Kidney (tissue), 14 donors: ENCODE data around the gene CCNB3. TPM values are rescaled to one million over a fixed set of nuclear protein-coding genes. Genes with fewer than 3 reads are reported as not detected.
"Not testable (repeated sequence)": the region's sequence is repeated elsewhere in the genome, so short reads cannot be mapped to it uniquely, and the experiment has no call there.

Source experiments
- DNase-seq, 5 donors: peaks; one replicate each; pipeline ENCODE4 v3.0.0-alpha.2; 2013 to 2020
- FAIRE-seq: peaks from 2 replicates; lab custom pipeline; 2012; peaks lifted over from hg19 to GRCh38; lab: Jason Lieb, UNC
- H3K27ac ChIP-seq, 2 donors: one replicate each; pipeline ENCODE4 v1.7.0; 2013; ENCODE audit warnings: low read depth in 2 of 2, low read length in 2 of 2, inconsistent platforms in 1 of 2
- H3K27me3 ChIP-seq: one replicate; pipeline ENCODE4 v1.7.1; 2013; ENCODE audit warnings: low read length, inconsistent platforms; ENCODE audit not compliant: control insufficient read depth, insufficient read depth
- H3K36me3 ChIP-seq, 3 donors: one replicate each; pipeline versions ENCODE4 v1.7.0 to v1.7.1; 2013; ENCODE audit warnings: low read length in 3 of 3, control low read depth in 1 of 3, inconsistent platforms in 1 of 3; ENCODE audit not compliant: insufficient read depth in 3 of 3, control insufficient read depth in 2 of 3
- H3K4me1 ChIP-seq, 3 donors: one replicate each; pipeline versions ENCODE4 v1.7.0 to v1.7.1; 2013; ENCODE audit warnings: low read length in 3 of 3, inconsistent platforms in 1 of 3, low read depth in 1 of 3; ENCODE audit not compliant: control insufficient read depth in 2 of 3, insufficient read depth in 2 of 3
- H3K4me3 ChIP-seq, 3 donors: one replicate each; pipeline versions ENCODE4 v1.7.0 to v1.8.1; 2013; ENCODE audit warnings: low read length in 3 of 3, control low read depth in 1 of 3, inconsistent platforms in 1 of 3
- H3K9ac ChIP-seq, 3 donors: one replicate each; pipeline versions ENCODE4 v1.7.0 to v1.7.1; 2013; ENCODE audit warnings: low read length in 3 of 3, control low read depth in 1 of 3, inconsistent platforms in 1 of 3
- H3K9me3 ChIP-seq, 3 donors: one replicate each; pipeline versions ENCODE4 v1.7.0 to v1.7.1; 2013; ENCODE audit warnings: low read length in 3 of 3, control low read depth in 1 of 3, inconsistent platforms in 1 of 3; ENCODE audit not compliant: control insufficient read depth in 2 of 3, insufficient read depth in 1 of 3
- intact Hi-C: fragments of 100-400 bp; cut with DNase I; formaldehyde crosslinking; loops from one replicate; pipeline ENCODE4 v1.11.1; 2022
- polyA plus RNA-seq: library from polyadenylated mRNA; stranded (reverse); fragments of 350-450 nt; fragmentation: Illumina TruSeq; extraction: RNeasy Lipid Tissue Mini Kit (QIAGEN cat#74804); gene quantifications from one replicate; pipeline ENCODE4 v1.2.3, GENCODE V29; 2014; ENCODE audit warnings: low read depth, low replicate concordance; ENCODE audit not compliant: insufficient read depth
- total RNA-seq: library from RNA; stranded (reverse); fragmentation: NEBNext Ultra II Directional; extraction: Animal tissue kit (Norgen Biotek cat#: 25700); gene quantifications from one replicate; pipeline ENCODE4 v1.2.1, GENCODE V29; 2021
- TF ChIP-seq, protein P1 (sequence below): IDR thresholded peaks from 3 replicates; pipeline ENCODE4 v1.5.1; 2012; ENCODE audit warnings: mild to moderate bottlenecking, moderate library complexity, borderline replicate concordance; ENCODE audit not compliant: insufficient read depth; ENCODE audit errors: extremely low read depth
- donor health status: control.
- donor health status: control.
- donor health status: control.
- donor health status: control.
- donor health status: control.
- donor health status: DM: yes; HTN: yes; CAD: no.
- donor health status: Normal renal cell carcinoma (clear cell type).

The CCNB3 gene
- total and polyA plus RNA-seq, 2 donors from 2014 or later, result 0.41 to 1.5 TPM

DNA sequence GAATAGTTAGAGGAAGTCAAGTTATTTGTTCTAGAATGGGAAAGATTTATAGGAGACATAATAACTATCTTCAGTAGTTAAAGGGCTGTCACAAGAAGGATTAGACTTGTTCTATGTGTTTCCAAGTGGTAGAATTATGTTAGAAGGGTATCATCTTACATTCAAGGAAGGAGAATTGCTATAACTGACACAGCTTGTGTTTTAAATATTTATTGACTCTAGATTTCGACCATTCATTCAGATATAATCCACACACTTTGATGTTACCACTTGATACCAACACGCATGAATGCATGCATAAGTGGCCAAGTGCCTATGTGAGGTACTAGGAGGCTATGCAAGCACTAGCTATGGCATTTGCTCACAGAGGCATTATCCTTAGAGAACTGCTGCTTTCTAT is 122.7 kb downstream of the CCNB3 start:
- H3K9me3 ChIP-seq, result no peaks in the 10 kb centered on the region
- intact Hi-C loops, result no loop called here

DNA sequence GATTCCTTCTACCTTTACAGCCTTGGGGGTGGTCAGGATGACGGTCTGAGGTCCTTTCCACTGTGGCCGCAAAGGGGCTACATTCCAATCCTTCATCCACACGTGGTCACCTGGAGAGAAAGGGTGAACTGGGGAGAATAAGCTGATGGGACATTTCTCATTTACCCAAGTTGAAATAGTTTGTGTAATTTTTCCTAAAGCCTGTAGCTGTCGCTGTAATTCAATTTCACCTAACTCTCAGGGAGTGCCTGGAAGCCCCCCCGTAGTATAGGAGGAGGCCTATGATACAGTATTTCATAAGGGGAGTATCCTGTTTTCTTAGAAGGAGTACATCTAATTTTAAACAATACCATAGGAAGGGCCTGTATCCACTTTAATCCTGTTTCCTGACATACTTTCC is 128.1 kb downstream of the CCNB3 start:
- H3K36me3 ChIP-seq, FAIRE-seq, intact Hi-C loops, H3K4me1 ChIP-seq, H3K4me3 ChIP-seq, H3K9ac ChIP-seq, H3K27me3 ChIP-seq, H3K27ac ChIP-seq, H3K9me3 ChIP-seq: not testable (repeated sequence)
- DNase-seq, result peak in 1 of 5 donors; percentile 0

More for the DNA sequence above, 122.7 kb downstream of the CCNB3 start:
- DNase-seq, result no peak
- TF ChIP-seq, protein P1, sequence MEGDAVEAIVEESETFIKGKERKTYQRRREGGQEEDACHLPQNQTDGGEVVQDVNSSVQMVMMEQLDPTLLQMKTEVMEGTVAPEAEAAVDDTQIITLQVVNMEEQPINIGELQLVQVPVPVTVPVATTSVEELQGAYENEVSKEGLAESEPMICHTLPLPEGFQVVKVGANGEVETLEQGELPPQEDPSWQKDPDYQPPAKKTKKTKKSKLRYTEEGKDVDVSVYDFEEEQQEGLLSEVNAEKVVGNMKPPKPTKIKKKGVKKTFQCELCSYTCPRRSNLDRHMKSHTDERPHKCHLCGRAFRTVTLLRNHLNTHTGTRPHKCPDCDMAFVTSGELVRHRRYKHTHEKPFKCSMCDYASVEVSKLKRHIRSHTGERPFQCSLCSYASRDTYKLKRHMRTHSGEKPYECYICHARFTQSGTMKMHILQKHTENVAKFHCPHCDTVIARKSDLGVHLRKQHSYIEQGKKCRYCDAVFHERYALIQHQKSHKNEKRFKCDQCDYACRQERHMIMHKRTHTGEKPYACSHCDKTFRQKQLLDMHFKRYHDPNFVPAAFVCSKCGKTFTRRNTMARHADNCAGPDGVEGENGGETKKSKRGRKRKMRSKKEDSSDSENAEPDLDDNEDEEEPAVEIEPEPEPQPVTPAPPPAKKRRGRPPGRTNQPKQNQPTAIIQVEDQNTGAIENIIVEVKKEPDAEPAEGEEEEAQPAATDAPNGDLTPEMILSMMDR, result no peak
- Histone ChIP-seq H3K9ac (no peak overlapping the region), H3K4me3 (no peak overlapping the region), H3K36me3 (no peaks in the 10 kb centered on the region), H3K27ac (no peak overlapping the region), H3K27me3 (no peaks in the 10 kb centered on the region), H3K4me1 (no peaks in the 10 kb centered on the region)
- FAIRE-seq, result no peak

DNA sequence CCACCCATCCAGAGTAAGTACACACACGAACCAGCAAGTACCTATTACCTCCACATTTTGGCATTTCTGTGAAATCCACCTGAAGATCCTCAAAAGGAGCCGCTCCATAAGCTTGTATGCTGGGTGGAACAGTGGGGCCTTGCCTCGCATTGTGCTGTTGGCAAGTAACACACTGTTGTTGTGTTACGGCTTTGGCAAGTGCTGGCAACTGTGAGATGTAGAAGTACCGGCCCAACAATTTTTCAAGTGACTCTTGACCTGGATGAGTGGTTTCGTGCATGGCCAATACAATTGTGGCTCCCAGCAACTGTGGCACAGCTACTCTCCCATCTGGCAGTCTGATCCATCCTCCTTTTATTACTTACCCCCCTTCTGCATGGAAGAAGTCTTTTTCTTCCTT is 128.7 kb downstream of the CCNB3 start:
- Histone ChIP-seq H3K4me1 (no peaks in the 10 kb centered on the region), H3K27ac (no peak overlapping the region), H3K9ac (no peak overlapping the region), H3K4me3 (no peak overlapping the region), H3K9me3 (no peaks in the 10 kb centered on the region), H3K27me3 (no peaks in the 10 kb centered on the region), H3K36me3 (no peaks in the 10 kb centered on the region)
- TF ChIP-seq, protein P1, result no peak
- FAIRE-seq (no peak), DNase-seq (no peak)
- intact Hi-C loops, result no loop called here

DNA sequence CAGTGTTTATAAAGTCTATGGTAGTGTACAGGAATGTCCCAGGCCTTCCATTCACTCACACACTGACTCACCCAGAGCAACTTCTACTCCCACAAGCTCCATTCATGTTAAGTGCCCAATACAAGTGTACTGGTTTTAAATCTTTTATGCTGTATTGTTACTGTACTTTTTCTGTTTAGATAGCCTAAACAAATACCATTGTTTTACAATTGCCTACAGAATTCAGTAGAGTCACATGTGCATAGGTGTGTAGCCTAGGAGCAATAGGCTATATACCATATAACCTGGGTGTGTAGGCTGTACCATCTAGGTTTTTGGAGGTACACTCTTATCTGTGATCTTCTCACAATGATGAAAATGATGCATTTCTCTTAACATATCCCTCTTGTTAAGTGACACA is 139.4 kb downstream of the CCNB3 start:
- Histone ChIP-seq H3K27ac (no peak overlapping the region), H3K9ac (no peak overlapping the region), H3K4me3 (no peak overlapping the region), H3K9me3 (no peaks in the 10 kb centered on the region), H3K4me1 (no peaks in the 10 kb centered on the region), H3K36me3 (no peaks in the 10 kb centered on the region), H3K27me3 (no peaks in the 10 kb centered on the region)
- FAIRE-seq, result no peak
- intact Hi-C loops, result no loop called here
- TF ChIP-seq, protein P1, result no peak
- no peak for DNase-seq
